Glutamatergic neuron (in vitro differentiated cells): ENCODE measurements around the gene GMEB2. TPM values are rescaled to one million over a fixed set of nuclear protein-coding genes. Genes with fewer than 3 reads are reported as not detected.
"Not testable (repeated sequence)": the region's sequence is repeated elsewhere in the genome, so short reads cannot be mapped to it uniquely, and the experiment has no call there.

Source experiments
- DNase-seq: peaks from one replicate; pipeline ENCODE4 v3.0.0; 2022
- H3K27ac Mint-ChIP-seq: one replicate; pipeline ENCODE4 v1.8.0; 2020; ENCODE audit warnings: mild to moderate bottlenecking, mixed read lengths, inconsistent platforms; ENCODE audit not compliant: unreplicated experiment
- H3K27me3 Mint-ChIP-seq: one replicate; pipeline ENCODE4 v1.8.0; 2020; ENCODE audit warnings: mild to moderate bottlenecking, moderate library complexity, mixed read lengths, inconsistent platforms; ENCODE audit not compliant: unreplicated experiment
- H3K36me3 Mint-ChIP-seq: one replicate; pipeline ENCODE4 v1.8.0; 2020; ENCODE audit warnings: mild to moderate bottlenecking, mixed read lengths, inconsistent platforms; ENCODE audit not compliant: unreplicated experiment
- H3K4me1 Mint-ChIP-seq: one replicate; pipeline ENCODE4 v1.8.0; 2020; ENCODE audit warnings: mild to moderate bottlenecking, low read depth, mixed read lengths, inconsistent platforms; ENCODE audit not compliant: unreplicated experiment
- H3K4me3 Mint-ChIP-seq: one replicate; pipeline ENCODE4 v1.8.0; 2020; ENCODE audit warnings: mild to moderate bottlenecking, mixed read lengths, inconsistent platforms; ENCODE audit not compliant: unreplicated experiment
- H3K9me3 Mint-ChIP-seq: one replicate; pipeline ENCODE4 v1.8.0; 2020; ENCODE audit warnings: mild to moderate bottlenecking, moderate library complexity, mixed read lengths, inconsistent platforms; ENCODE audit not compliant: unreplicated experiment
- total RNA-seq: library from RNA; stranded (reverse); fragmentation: NEBNext Ultra II Directional; extraction: Animal tissue kit (Norgen Biotek cat#: 25700); gene quantifications from one replicate; pipeline ENCODE4 v1.2.1, GENCODE V29; 2021; ENCODE audit not compliant: unreplicated experiment
- TF ChIP-seq, protein P1 (sequence below): fragments of 200-600 bp; sonication (generic); IDR thresholded peaks from one replicate; pipeline ENCODE4 v1.5.0; 2021; ENCODE audit not compliant: partially characterized antibody, unreplicated experiment

Gene GMEB2
- total RNA-seq, 1 donor from 2014 or later = 12.8 TPM

DNA sequence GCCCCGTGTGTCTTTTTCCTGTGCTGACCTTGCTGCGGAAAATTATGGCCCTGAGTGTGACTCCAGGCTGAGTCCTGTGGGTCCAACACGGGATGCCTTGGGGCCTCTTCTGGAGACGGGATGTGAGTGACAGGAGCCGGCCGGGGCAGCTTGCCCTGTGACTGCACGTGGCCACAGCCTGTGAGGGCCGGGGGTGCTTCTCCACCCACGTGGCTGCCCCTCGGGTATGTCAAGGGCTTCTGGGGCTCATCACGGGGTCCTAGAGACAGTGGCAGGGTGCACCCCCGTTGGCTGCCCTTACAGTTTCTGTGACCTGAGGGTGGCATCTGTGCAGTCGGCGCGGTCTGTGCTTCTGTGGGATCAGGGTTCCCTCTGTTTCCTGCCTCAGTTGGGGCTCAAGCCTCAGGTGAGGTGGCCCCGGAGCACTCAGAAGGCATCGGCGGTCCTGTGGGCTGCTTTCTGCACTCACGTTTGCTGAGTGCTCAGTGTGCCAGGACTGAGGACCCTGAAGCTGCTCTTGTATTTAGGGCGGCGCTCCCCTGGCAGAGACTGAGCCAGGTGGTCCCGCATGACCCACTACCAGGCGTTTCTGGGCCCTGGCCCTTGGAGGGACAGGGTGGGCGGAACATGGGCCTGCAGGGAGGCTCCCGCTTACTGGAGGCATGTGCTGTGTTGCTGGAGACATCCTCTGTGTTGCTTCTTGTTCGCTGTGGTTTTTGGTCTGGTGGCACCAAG lies 36.6 kb upstream of the GMEB2 start:
- TF ChIP-seq, protein P1, sequence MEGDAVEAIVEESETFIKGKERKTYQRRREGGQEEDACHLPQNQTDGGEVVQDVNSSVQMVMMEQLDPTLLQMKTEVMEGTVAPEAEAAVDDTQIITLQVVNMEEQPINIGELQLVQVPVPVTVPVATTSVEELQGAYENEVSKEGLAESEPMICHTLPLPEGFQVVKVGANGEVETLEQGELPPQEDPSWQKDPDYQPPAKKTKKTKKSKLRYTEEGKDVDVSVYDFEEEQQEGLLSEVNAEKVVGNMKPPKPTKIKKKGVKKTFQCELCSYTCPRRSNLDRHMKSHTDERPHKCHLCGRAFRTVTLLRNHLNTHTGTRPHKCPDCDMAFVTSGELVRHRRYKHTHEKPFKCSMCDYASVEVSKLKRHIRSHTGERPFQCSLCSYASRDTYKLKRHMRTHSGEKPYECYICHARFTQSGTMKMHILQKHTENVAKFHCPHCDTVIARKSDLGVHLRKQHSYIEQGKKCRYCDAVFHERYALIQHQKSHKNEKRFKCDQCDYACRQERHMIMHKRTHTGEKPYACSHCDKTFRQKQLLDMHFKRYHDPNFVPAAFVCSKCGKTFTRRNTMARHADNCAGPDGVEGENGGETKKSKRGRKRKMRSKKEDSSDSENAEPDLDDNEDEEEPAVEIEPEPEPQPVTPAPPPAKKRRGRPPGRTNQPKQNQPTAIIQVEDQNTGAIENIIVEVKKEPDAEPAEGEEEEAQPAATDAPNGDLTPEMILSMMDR = no peak
- H3K27me3 Mint-ChIP-seq = peaks cover 3% of the 10 kb centered on the region
- H3K27ac Mint-ChIP-seq = no peak overlapping the region
- peaks cover 12% of the 10 kb centered on the region for H3K4me1 Mint-ChIP-seq
- DNase-seq = no peak
- H3K9me3 Mint-ChIP-seq = peaks cover 3% of the 10 kb centered on the region
- H3K36me3 Mint-ChIP-seq = peaks cover 4% of the 10 kb centered on the region
- no peak overlapping the region for H3K4me3 Mint-ChIP-seq

DNA sequence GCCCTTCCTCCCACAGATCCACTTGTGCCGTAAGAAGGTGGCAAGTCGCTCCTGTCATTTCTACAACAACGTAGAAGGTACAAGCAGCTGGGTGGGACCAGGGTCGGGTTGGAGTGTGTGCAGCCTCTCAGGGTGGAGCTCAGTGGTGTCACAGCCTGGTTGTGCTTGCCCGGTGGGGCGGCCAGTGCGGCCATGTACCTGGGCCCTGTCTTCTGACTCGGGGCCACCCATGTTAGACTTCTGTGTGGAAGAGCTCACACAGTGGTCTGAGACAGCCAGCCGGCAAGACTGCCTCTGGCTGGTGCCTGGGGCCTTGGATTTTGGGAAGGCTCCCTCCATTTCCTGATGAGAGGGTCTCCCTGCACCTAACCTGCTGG lies 35.9 kb upstream of the GMEB2 start:
- DNase-seq = no peak
- Mint-ChIP-seq H3K27ac (no peak overlapping the region), H3K4me1 (peaks cover 14% of the 10 kb centered on the region), H3K9me3 (peaks cover 5% of the 10 kb centered on the region), H3K4me3 (no peak overlapping the region), H3K27me3 (peaks cover 4% of the 10 kb centered on the region), H3K36me3 (no peaks in the 10 kb centered on the region)
- TF ChIP-seq, protein P1 = no peak

DNA sequence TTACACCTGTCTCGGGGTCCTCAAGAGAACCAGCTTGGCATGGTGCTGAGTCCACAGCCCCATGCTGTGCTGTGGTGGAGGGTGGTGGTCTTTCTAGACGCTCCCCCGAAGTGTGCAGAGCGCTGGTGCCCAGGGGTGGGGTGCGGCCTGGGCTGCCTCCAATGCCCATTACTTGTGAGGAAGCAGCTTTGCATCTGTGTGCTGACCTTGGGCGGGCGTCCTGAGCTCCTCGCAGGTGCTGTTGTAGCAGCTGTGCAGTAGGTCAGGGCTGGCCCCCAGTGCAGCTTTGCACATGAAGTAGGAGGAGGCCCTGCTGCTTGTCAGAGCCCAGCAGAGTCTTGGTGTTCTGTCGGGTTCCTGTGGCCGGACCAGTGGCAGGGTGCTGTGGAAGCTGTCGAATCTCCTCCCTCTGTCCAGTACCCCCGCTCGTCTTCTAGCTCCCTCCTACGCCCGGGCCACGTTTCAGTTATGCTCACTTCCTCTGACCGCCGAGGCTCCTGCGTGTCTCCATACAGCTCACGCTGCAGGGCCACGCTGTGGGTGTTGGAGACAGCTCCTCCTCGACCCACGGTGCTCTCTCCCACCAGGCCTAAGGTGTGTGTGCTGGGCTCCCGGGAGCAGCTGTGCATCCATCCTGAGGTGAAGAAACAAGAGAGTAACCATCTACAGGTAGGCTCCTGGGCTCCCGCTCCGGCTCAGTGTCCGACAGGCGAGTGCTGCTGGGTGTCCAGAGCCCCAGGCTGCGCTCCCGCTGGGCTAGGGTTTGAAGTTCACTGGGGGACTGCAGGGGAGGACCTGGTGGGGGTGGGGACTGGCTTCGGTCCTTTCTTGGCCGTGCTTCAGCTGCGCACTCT lies 35.3 kb upstream of the GMEB2 start:
- no peak for DNase-seq
- no peaks in the 10 kb centered on the region for H3K36me3 Mint-ChIP-seq
- H3K4me3 Mint-ChIP-seq = peak overlapping the region; percentile 38
- H3K27me3 Mint-ChIP-seq = peaks cover 6% of the 10 kb centered on the region
- peaks cover 14% of the 10 kb centered on the region for H3K4me1 Mint-ChIP-seq
- TF ChIP-seq, protein P1 = no peak
- peaks cover 5% of the 10 kb centered on the region for H3K9me3 Mint-ChIP-seq
- no peak overlapping the region for H3K27ac Mint-ChIP-seq

DNA sequence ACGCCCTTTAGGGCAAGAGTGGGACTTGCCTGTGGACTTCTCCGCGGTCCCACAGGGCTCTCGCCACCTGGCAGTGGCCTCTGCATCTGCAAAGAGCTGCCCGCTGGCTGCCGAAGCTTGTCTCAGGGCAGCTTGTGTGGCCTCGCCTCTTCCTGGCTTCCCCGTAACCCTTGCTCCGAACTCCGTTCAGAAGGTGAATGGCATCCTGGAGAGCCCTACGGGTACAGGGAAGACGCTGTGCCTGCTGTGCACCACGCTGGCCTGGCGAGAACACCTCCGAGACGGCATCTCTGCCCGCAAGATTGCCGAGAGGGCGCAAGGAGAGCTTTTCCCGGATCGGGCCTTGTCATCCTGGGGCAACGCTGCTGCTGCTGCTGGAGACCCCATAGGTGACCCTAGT lies 34.2 kb upstream of the GMEB2 start:
- TF ChIP-seq, protein P1 = no peak
- DNase-seq = no peak
- no peak overlapping the region for H3K4me3 Mint-ChIP-seq
- H3K27ac Mint-ChIP-seq = no peak overlapping the region
- no peaks in the 10 kb centered on the region for H3K36me3 Mint-ChIP-seq
- peaks cover 11% of the 10 kb centered on the region for H3K27me3 Mint-ChIP-seq
- peaks cover 7% of the 10 kb centered on the region for H3K9me3 Mint-ChIP-seq
- peaks cover 14% of the 10 kb centered on the region for H3K4me1 Mint-ChIP-seq

DNA sequence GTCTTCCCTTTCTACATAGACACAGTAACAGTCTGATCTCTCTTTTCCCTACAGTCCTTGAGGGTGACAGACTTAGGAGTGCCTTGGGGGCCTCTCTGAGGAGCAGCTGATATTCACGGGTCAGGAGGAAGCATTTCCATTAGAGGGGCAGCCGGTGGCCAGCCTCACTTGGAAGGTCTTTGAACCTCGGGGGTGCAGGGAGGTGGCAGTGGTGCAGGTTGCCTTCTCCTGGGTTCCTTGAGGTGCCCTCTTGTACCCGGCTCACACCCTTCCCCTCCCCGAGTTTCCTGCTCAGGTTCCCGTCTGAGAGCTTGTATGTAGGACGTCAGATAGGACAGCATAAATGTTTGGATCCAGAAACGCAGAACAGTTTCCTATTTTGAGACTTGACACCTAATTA lies 33.7 kb upstream of the GMEB2 start:
- Mint-ChIP-seq H3K9me3 (peaks cover 5% of the 10 kb centered on the region), H3K4me3 (no peak overlapping the region), H3K27ac (no peak overlapping the region), H3K4me1 (peaks cover 14% of the 10 kb centered on the region), H3K36me3 (no peaks in the 10 kb centered on the region), H3K27me3 (peaks cover 11% of the 10 kb centered on the region)
- no peak for DNase-seq
- TF ChIP-seq, protein P1 = no peak

DNA sequence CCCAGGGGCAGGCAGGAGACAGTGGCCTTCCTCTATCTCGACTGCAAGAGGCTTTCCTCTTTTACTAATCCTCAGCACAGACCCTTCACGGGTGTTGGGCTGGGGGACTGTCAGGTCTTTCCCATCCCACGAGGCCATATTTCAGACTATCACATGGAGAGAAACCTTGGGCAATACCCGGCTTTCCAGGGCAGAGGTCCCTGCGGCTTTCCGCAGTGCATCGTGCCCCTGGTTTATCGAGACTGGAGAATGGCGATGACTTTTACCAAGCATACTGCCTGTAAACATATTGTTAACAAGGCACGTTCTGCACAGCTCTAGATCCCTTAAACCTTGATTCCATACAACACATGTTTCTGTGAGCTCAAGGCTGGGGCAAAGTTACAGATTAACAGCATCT lies 33.3 kb upstream of the GMEB2 start:
- H3K36me3 Mint-ChIP-seq, DNase-seq, H3K9me3 Mint-ChIP-seq, H3K27ac Mint-ChIP-seq: not testable (repeated sequence)
- peaks cover 11% of the 10 kb centered on the region for H3K27me3 Mint-ChIP-seq
- H3K4me1 Mint-ChIP-seq = peaks cover 14% of the 10 kb centered on the region
- peak overlapping the region; percentile 91 for H3K4me3 Mint-ChIP-seq
